ENCODE results near the gene ITGA1. TPM values are rescaled to one million over a fixed set of nuclear protein-coding genes. Genes with fewer than 3 reads are reported as not detected.

ITGA1 gene
- polyA plus RNA-seq, 3 donors, result 0.33 to 0.89 (median 0.79) TPM

DNA sequence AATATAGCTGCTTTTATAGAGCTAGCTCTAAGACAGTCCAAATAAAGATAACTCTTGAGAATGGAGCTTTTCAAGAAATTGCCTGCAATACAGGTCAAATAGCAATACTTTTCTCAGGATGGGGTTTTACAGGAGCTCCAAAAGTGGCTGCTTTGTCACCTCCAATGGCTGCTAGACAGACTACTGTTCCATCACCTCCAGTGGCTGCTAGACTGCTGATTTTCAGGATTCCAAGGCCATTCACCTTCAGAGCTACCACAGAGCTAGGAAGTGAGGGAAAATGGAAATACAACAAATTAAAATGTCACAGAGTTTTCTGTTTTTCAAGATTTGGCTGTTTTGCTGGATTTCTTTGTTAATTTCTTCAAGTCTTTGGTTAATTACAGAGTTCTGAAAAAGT is 8.5 kb upstream of the ITGA1 start:
- no peak overlapping the region for H3K27ac ChIP-seq (ENCODE audit: low read depth in 1 of 2, low read length in 2 of 2)
- no peak overlapping the region for H3K4me2 ChIP-seq (replicated peaks; ENCODE audit: extremely low read depth, low read length, poor library complexity, severe bottlenecking)
- H3K9ac ChIP-seq (ENCODE audit: insufficient read depth, low read length, poor library complexity, severe bottlenecking), result no peak overlapping the region
- TF ChIP-seq, protein P1, sequence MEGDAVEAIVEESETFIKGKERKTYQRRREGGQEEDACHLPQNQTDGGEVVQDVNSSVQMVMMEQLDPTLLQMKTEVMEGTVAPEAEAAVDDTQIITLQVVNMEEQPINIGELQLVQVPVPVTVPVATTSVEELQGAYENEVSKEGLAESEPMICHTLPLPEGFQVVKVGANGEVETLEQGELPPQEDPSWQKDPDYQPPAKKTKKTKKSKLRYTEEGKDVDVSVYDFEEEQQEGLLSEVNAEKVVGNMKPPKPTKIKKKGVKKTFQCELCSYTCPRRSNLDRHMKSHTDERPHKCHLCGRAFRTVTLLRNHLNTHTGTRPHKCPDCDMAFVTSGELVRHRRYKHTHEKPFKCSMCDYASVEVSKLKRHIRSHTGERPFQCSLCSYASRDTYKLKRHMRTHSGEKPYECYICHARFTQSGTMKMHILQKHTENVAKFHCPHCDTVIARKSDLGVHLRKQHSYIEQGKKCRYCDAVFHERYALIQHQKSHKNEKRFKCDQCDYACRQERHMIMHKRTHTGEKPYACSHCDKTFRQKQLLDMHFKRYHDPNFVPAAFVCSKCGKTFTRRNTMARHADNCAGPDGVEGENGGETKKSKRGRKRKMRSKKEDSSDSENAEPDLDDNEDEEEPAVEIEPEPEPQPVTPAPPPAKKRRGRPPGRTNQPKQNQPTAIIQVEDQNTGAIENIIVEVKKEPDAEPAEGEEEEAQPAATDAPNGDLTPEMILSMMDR (IDR thresholded peaks at IDR 0.05), result no peak
- peaks cover 12 to 15% of the 10 kb centered on the region in 2 donors for H3K4me1 ChIP-seq (ENCODE audit: control insufficient read depth in 1 of 2, insufficient read depth in 2 of 2, low read length in 2 of 2)
- Mint-ChIP-seq H3K27me3 (ENCODE audit: low read depth in 3 of 3) (peaks cover 0 to 3% (median 0%) of the 10 kb centered on the region in 3 donors), H3K36me3 (no peaks in the 10 kb centered on the region), H3K4me3 (no peak overlapping the region), H3K4me1 (peaks cover 13% of the 10 kb centered on the region), H3K9me3 (no peaks in the 10 kb centered on the region), H3K27ac (no peak overlapping the region)
- H4K20me1 ChIP-seq (ENCODE audit: insufficient read depth, low read length), result no peaks in the 10 kb centered on the region
- H3K9me3 ChIP-seq (replicated peaks in 1 of 2; ENCODE audit: control insufficient read depth in 1 of 2, insufficient read depth in 1 of 2, low read length in 2 of 2), result no peaks in the 10 kb centered on the region
- no peak for DNase-seq
- no peak overlapping the region for H3K4me3 ChIP-seq (replicated peaks in 1 of 3; ENCODE audit: low read depth in 2 of 3, low read length in 3 of 3)
- intact Hi-C loops (cut with micrococcal nuclease), result no loop called here
- H3K27me3 ChIP-seq (ENCODE audit: control insufficient read depth in 2 of 2, insufficient read depth in 2 of 2, low read length in 2 of 2), result no peaks in the 10 kb centered on the region
- H2AFZ ChIP-seq (ENCODE audit: insufficient read depth, low read depth, low read length, poor library complexity, severe bottlenecking), result no peak overlapping the region
- no peaks in the 10 kb centered on the region for H3K79me2 ChIP-seq (ENCODE audit: insufficient read depth, low read length)
- no peaks in the 10 kb centered on the region for H3K36me3 ChIP-seq (replicated peaks in 1 of 2; ENCODE audit: control insufficient read depth in 1 of 2, insufficient read depth in 2 of 2, low read length in 2 of 2)

DNA sequence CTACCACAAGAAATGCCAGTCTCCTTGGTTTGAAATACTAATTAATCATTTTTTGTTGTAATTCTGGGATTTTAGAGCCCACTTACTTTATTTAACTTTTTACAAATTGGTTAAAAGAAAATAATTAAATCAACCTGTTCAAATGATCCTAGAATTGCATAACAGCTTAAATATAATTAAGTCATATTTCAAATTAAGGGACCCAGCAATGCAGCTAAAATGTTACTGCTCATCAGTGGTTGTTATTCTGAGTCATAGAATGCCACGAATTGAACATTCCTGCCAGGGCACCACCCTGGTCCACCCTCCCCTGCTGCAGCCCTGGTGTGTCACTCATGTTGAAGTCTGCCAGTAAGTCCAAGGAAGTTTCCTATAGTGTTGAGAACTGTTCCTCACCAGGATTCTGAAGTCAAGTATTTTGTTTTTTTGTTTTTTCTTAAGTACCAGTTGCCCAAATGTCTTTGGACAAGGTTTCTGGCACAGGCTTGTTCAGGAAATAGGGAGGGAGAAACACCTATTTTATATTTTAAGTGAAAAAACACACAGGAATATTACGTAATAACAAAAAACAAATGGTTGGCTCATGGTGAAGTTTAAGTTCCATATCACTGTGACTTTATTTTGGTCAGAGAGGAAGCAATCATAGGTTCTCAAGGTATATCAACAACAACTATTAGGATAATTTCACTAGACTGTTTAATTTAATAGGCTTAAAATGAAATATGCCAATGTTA is 4.3 kb upstream of the ITGA1 start:
- Histone ChIP-seq H3K9ac (ENCODE audit: insufficient read depth, low read length, poor library complexity, severe bottlenecking) (no peak overlapping the region), H3K4me3 (replicated peaks in 1 of 3; ENCODE audit: low read depth in 2 of 3, low read length in 3 of 3) (no peak overlapping the region), H3K27me3 (ENCODE audit: control insufficient read depth in 2 of 2, insufficient read depth in 2 of 2, low read length in 2 of 2) (peaks cover 2 to 4% of the 10 kb centered on the region in 2 donors), H3K36me3 (replicated peaks in 1 of 2; ENCODE audit: control insufficient read depth in 1 of 2, insufficient read depth in 2 of 2, low read length in 2 of 2) (no peaks in the 10 kb centered on the region), H3K79me2 (ENCODE audit: insufficient read depth, low read length) (no peaks in the 10 kb centered on the region), H3K27ac (ENCODE audit: low read depth in 1 of 2, low read length in 2 of 2) (no peak overlapping the region), H3K4me2 (replicated peaks; ENCODE audit: extremely low read depth, low read length, poor library complexity, severe bottlenecking) (no peak overlapping the region), H3K9me3 (replicated peaks in 1 of 2; ENCODE audit: control insufficient read depth in 1 of 2, insufficient read depth in 1 of 2, low read length in 2 of 2) (no peaks in the 10 kb centered on the region), H4K20me1 (ENCODE audit: insufficient read depth, low read length) (no peaks in the 10 kb centered on the region), H3K4me1 (ENCODE audit: control insufficient read depth in 1 of 2, insufficient read depth in 2 of 2, low read length in 2 of 2) (peaks cover 24 to 32% of the 10 kb centered on the region in 2 donors), H2AFZ (ENCODE audit: insufficient read depth, low read depth, low read length, poor library complexity, severe bottlenecking) (no peak overlapping the region)
- TF ChIP-seq, protein P1 (IDR thresholded peaks at IDR 0.05), result no peak
- no peaks in the 10 kb centered on the region for H3K36me3 Mint-ChIP-seq
- H3K27me3 Mint-ChIP-seq (ENCODE audit: low read depth in 3 of 3), result peaks cover 4 to 17% (median 7%) of the 10 kb centered on the region in 3 donors
- peaks cover 35% of the 10 kb centered on the region for H3K4me1 Mint-ChIP-seq
- H3K4me3 Mint-ChIP-seq, result no peak overlapping the region
- DNase-seq, result peak in 2 of 3 donors; percentile 25 to 56
- no peak overlapping the region for H3K27ac Mint-ChIP-seq
- intact Hi-C loops (cut with micrococcal nuclease), result loop anchor here in 1 of 2 donors (10.0 kb wide), 1 partner anchor 131 kb away; no protein-coding TSS in a partner anchor
- no CpG with 5 or more reads among the region's 2 CpGs for WGBS (ENCODE audit: insufficient coverage)
- no peaks in the 10 kb centered on the region for H3K9me3 Mint-ChIP-seq

Data from CD14-positive monocyte (primary cell).